Measurements from ENCODE around the gene POC5. TPM values are rescaled to one million over a fixed set of nuclear protein-coding genes. Genes with fewer than 3 reads are reported as not detected.

Gene POC5
- total and polyA plus RNA-seq, 5 donors: 3.2 to 6.4 (median 4.4) TPM

DNA sequence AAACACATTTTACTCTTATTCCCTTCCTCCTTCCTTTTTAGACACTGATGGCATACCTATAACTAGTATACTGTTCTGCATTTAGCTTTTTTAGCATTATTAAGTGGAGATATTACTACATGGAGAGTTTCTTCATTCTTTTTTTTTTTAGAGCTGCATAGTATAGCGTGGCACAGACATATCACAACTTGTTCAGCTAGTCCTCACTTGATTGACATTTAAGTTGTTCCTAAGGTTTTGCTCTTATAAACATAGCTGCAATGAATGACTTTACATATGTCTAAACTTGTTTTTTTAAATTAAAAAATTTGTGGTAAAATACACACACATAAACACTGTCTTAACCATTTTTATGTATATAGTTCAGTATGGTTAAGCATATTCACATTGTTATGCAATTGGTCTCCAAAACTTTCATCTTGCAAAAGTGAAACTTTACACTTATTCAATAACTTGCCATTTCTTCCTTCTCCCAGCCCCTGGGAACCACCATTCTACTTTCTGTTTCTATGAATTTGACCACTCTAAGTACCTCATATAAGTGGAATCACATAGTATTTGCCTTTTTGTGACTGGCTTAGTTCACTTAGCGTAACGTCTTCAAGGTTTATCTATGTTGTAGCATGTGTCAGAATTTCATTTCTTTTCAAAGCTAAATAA, 57.3 kb downstream of the POC5 start:
- no peaks in the 10 kb centered on the region for H3K27me3 ChIP-seq (ENCODE audit: control insufficient read depth, insufficient read depth)
- H3K4me3 ChIP-seq (ENCODE audit: low read length): no peak overlapping the region
- no peak overlapping the region for H3K27ac ChIP-seq (ENCODE audit: low read length)
- intact Hi-C loops (cut with DNase I): no loop called here
- ATAC-seq: no peak
- WGBS: 91% methylated on average over 3 of the region's 3 CpGs
- H3K9me3 ChIP-seq (ENCODE audit: control insufficient read depth, low read length): no peaks in the 10 kb centered on the region
- no peak for DNase-seq
- H3K4me1 ChIP-seq (ENCODE audit: control insufficient read depth, insufficient read depth, low read length): no peaks in the 10 kb centered on the region

DNA sequence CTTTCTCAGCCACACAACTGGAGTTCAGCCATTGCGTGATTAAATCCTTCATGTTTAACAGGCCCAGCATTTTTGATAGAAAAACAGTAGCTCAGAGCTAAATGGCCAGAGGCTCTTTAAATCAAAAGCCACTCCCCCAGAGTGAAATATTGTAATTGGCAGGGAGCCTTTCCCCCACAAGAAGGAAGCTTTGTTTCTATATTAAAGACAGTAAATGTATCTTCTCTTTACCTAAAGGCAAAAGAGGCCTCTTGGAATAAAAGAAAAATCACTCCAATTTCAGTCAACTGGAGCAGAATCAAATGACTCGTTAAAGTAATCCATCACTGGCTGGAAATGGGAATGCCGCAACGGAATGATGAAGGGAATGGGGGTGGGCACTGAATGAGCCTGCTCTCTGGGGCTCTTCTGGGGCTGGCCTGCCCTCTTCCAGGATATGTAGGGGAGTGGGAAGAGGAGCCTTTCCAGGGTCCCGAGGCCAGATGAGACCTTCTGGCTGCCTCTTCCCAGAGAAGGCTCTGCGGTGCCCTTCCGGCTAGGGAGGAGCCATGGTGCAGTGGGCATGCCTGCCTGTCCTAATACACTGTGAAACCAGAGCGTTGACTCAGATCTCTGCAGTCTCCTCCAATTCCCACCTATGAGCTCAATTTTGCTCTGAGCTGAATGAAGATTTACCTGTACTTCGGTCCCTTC, 60.8 kb downstream of the POC5 start:
- peak overlapping the region; percentile 54 for H3K4me3 ChIP-seq (ENCODE audit: low read length)
- no peak overlapping the region for H3K27ac ChIP-seq (ENCODE audit: low read length)
- intact Hi-C loops (cut with DNase I): no loop called here
- H3K27me3 ChIP-seq (ENCODE audit: control insufficient read depth, insufficient read depth): no peaks in the 10 kb centered on the region
- no peaks in the 10 kb centered on the region for H3K4me1 ChIP-seq (ENCODE audit: control insufficient read depth, insufficient read depth, low read length)
- ATAC-seq (peak; percentile 66 to 78), DNase-seq (peak in 2 of 3 donors; percentile 21 to 58)
- 41% methylated on average over 9 of the region's 9 CpGs for WGBS
- H3K9me3 ChIP-seq (ENCODE audit: control insufficient read depth, low read length): no peaks in the 10 kb centered on the region

DNA sequence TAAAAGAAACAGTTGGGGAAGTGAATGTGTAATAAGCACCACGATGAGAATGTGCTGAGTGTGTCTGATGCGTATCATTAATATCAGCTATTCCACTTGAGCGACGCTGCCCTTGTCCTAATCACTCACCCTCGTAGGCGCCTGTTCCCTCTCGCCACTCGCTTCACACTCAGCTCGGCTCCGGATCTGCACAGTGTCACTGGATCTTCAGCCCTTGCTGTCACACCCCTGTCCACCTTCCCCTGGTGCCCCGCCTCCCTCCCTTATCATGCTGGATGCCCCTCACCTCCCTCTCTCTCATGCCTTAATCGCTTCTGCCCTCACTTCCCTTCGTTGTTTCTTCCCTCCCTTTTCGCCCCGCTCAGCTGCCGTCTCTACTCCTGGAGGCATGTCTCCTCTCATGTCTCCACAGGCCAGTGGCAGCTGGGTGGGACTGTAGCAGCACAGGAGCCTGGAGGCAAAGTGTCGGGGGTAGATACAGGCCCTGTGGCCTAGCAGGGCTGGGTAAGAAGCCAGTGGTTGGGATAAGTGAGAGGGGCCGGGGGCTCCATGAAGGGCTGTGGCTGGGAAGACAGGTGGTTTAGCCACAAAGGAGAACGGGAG, 62.4 kb downstream of the POC5 start:
- no peaks in the 10 kb centered on the region for H3K4me1 ChIP-seq (ENCODE audit: control insufficient read depth, insufficient read depth, low read length)
- H3K9me3 ChIP-seq (ENCODE audit: control insufficient read depth, low read length): no peaks in the 10 kb centered on the region
- H3K27ac ChIP-seq (ENCODE audit: low read length): no peak overlapping the region
- ATAC-seq: peak; percentile 91 to 94
- intact Hi-C loops (cut with DNase I): no loop called here
- no peaks in the 10 kb centered on the region for H3K27me3 ChIP-seq (ENCODE audit: control insufficient read depth, insufficient read depth)
- WGBS: 58% methylated on average over 19 of the region's 19 CpGs
- H3K4me3 ChIP-seq (ENCODE audit: low read length): no peak overlapping the region
- DNase-seq: peak; percentile 59 to 87 (median 76)

DNA sequence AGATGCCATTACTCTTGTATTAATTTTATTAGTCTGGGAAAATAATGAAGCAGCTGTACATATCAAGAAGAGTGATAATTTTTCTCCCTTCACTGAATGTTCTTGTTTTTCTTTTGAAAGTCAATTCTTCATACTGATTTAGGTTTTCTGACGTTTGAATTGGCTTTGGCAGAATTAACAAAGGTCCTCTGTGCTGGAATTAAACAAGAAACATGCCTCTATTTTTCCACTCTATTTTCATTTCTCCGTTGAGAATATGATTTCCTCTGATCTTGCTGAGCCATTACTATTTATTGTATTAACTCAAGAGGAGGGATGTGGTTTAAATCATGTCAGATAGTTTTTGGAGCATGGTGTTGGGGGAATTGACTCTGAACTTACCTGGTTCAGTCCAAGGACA, 63.7 kb downstream of the POC5 start:
- no peak overlapping the region for H3K27ac ChIP-seq (ENCODE audit: low read length)
- H3K27me3 ChIP-seq (ENCODE audit: control insufficient read depth, insufficient read depth): no peaks in the 10 kb centered on the region
- H3K9me3 ChIP-seq (ENCODE audit: control insufficient read depth, low read length): no peaks in the 10 kb centered on the region
- no peaks in the 10 kb centered on the region for H3K4me1 ChIP-seq (ENCODE audit: control insufficient read depth, insufficient read depth, low read length)
- no peak for ATAC-seq
- no peak for DNase-seq
- H3K4me3 ChIP-seq (ENCODE audit: low read length): no peak overlapping the region
- 38% methylated on average over 2 of the region's 2 CpGs for WGBS
- intact Hi-C loops (cut with DNase I): no loop called here

DNA sequence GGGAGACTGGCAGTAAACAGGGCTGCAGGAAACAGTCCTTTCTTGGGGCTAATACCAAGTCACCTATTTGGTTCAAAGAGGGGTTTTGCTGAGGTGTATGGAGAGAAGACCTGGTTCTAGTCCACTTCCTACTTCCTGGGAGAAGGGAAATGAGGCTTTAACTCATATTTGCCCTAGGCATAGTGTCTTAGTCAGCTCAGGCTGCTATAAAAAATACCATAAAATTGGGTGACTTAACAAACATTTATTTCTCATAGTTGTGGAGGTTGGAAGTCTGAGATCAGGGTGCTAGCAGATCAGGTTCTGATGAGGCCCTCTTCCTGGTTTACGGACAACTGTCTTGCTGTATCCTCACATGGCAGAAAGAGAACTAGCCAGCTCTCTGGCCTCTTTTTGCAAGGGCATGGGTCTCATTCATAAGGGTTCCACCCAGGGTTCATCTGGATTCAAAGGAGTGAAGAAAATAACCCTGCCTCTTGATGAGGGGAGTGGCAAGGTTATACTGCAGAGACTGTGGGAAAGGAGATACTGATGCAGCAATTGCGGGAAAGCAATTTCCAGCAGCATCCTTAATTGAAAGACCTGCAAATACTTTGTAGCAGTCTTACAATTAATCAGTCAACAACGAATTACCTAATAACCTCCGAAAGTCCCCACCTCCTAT, 65.5 kb downstream of the POC5 start:
- 93% methylated on average over 4 of the region's 4 CpGs for WGBS
- no peak overlapping the region for H3K4me3 ChIP-seq (ENCODE audit: low read length)
- H3K27me3 ChIP-seq (ENCODE audit: control insufficient read depth, insufficient read depth): no peaks in the 10 kb centered on the region
- H3K27ac ChIP-seq (ENCODE audit: low read length): no peak overlapping the region
- no peaks in the 10 kb centered on the region for H3K4me1 ChIP-seq (ENCODE audit: control insufficient read depth, insufficient read depth, low read length)
- ATAC-seq: no peak
- H3K9me3 ChIP-seq (ENCODE audit: control insufficient read depth, low read length): no peaks in the 10 kb centered on the region
- DNase-seq: no peak
- intact Hi-C loops (cut with DNase I): no loop called here

DNA sequence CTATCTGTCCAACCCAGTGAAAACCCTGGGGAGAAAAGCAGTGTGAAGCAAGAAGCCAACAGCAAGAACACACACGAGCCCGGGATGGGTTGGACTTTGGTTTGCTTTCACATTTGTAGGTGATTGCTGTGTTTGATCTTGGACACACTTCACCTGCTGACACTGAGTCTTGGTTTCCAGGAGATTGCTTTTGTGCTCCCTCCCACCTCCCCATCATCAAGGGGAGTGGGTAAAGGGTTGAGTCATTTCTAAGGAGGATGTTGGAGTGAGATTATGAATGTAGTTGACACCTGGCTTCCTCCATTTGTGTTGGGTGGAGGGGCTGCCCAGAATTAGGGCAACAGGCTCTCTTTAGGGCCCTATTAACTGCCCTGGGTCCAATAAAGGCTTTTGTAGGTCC, 68.5 kb downstream of the POC5 start:
- intact Hi-C loops (cut with DNase I): no loop called here
- DNase-seq (no peak), ATAC-seq (no peak)
- Histone ChIP-seq H3K4me3 (ENCODE audit: low read length) (no peak overlapping the region), H3K9me3 (ENCODE audit: control insufficient read depth, low read length) (no peaks in the 10 kb centered on the region), H3K27ac (ENCODE audit: low read length) (no peak overlapping the region), H3K4me1 (ENCODE audit: control insufficient read depth, insufficient read depth, low read length) (no peaks in the 10 kb centered on the region), H3K27me3 (ENCODE audit: control insufficient read depth, insufficient read depth) (no peaks in the 10 kb centered on the region)
- whole genome bisulfite sequencing: 91% methylated on average over 2 of the region's 2 CpGs

DNA sequence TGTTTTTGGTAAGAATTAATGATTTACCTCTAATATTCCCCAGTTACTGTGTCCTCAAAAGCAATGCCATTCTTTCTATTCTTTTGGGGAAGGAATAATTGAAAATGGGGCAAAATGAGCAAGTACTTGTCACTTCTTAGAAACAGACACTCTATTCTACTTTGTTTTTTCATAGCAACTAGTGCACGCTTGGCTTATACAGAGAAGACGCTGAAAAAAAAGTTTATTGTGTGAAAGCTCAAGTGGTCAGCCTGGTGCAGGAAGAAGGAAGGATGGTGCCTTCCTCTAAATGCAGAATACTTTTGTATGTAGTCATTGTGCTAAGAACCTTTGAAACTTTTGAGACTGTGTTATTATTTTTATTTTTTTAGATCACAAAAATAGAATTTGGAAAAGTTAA, 76.4 kb downstream of the POC5 start:
- DNase-seq (no peak), ATAC-seq (no peak)
- H3K27ac ChIP-seq (ENCODE audit: low read length): no peak overlapping the region
- H3K27me3 ChIP-seq (ENCODE audit: control insufficient read depth, insufficient read depth): no peaks in the 10 kb centered on the region
- H3K4me3 ChIP-seq (ENCODE audit: low read length): no peak overlapping the region
- 56% methylated on average over 2 of the region's 2 CpGs for WGBS
- no peaks in the 10 kb centered on the region for H3K4me1 ChIP-seq (ENCODE audit: control insufficient read depth, insufficient read depth, low read length)
- no peaks in the 10 kb centered on the region for H3K9me3 ChIP-seq (ENCODE audit: control insufficient read depth, low read length)
- intact Hi-C loops (cut with DNase I): no loop called here

DNA sequence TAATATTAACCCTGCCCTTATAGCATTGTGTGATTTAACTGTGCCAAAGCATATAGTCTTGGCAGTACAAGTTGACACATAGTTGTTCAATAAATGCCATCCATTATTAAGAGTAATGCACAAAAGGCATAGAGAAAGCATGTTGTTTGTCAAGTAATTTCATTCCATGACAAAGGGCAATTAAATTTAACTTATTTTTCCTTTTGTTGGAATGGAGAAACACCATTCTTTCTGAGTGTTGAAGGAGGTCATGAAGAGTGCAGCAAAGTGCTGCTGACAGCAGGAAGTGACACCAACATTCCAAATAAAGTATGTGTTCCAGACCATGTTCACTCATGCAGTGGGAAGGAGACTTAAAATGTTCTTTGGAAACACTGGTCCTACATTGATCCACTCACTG, 76.8 kb downstream of the POC5 start:
- ATAC-seq: no peak
- intact Hi-C loops (cut with DNase I): no loop called here
- H3K4me1 ChIP-seq (ENCODE audit: control insufficient read depth, insufficient read depth, low read length): no peaks in the 10 kb centered on the region

DNA sequence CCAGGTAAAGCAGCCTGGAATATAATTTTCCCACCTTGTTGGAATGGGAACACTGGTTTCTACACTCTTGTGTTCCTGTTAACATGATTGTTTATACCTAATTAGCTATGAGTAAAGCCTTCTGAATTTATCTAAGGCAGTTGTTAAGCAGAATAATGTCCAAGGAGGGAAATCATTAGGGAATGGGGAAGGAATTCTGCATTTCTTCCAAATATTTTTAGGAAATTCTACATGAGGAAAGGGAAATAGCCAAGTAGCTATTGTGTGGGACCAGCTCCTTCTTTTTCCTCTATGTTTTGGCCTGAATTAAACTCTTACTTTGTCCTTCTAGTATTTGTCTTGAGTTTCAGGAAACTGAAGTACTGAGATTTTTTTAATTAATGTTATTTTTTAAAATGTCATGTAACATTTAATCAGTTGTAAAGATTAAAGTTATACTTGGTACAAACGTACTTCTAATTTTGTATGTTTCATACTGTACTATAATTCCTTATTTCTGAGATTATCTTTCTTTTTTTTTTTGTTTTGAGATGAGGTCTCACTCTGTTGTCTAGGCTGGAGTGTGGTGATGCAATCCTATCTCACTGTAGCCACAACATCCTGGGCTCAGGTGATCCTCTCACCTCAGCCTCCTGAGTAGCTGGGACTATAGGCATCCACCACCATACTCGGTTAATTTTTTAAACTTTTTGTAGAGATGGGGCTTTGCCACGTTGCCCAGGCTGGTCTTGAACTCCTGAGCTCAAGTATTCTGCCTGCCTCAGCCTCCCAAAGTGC, 77.5 kb downstream of the POC5 start:
- Histone ChIP-seq H3K4me3 (ENCODE audit: low read length) (no peak overlapping the region), H3K4me1 (ENCODE audit: control insufficient read depth, insufficient read depth, low read length) (no peaks in the 10 kb centered on the region), H3K27me3 (ENCODE audit: control insufficient read depth, insufficient read depth) (no peaks in the 10 kb centered on the region), H3K27ac (ENCODE audit: low read length) (no peak overlapping the region), H3K9me3 (ENCODE audit: control insufficient read depth, low read length) (no peaks in the 10 kb centered on the region)
- DNase-seq (no peak), ATAC-seq (no peak)
- WGBS: 64% methylated on average over 3 of the region's 3 CpGs
- intact Hi-C loops (cut with DNase I): no loop called here

More for the DNA sequence above, 76.8 kb downstream of the POC5 start:
- DNase-seq: no peak
- Histone ChIP-seq H3K4me3 (ENCODE audit: low read length) (no peak overlapping the region), H3K27me3 (ENCODE audit: control insufficient read depth, insufficient read depth) (no peaks in the 10 kb centered on the region), H3K9me3 (ENCODE audit: control insufficient read depth, low read length) (no peaks in the 10 kb centered on the region), H3K27ac (ENCODE audit: low read length) (no peak overlapping the region)

DNA sequence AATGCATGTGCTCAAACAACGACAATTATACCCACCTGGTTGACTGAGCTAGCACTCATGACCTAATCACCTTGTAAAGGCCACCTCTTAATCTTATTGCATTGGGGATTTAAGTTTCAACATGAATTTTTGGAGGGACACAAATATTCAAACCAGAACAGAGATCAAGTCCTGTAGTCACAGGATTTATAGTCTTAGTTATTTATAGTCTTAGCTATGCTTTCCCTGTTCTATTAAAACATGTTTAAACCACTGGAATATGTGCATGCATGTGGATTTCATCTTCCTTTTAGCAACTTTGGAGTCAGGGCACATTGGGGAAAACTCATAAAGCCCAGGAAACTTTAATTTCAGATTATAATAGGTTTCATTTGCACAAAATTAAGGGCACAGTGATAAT, 79.3 kb downstream of the POC5 start:
- Histone ChIP-seq H3K4me1 (ENCODE audit: control insufficient read depth, insufficient read depth, low read length) (no peaks in the 10 kb centered on the region), H3K4me3 (ENCODE audit: low read length) (no peak overlapping the region), H3K9me3 (ENCODE audit: control insufficient read depth, low read length) (no peaks in the 10 kb centered on the region), H3K27me3 (ENCODE audit: control insufficient read depth, insufficient read depth) (no peaks in the 10 kb centered on the region), H3K27ac (ENCODE audit: low read length) (no peak overlapping the region)
- intact Hi-C loops (cut with DNase I): no loop called here
- no peak for ATAC-seq
- 91% methylated on average over 1 of the region's 1 CpG for WGBS
- DNase-seq: no peak

Data from right cardiac atrium (tissue), 5 donors.